ENCODE results near the gene ZBTB7A. TPM values are rescaled to one million over a fixed set of nuclear protein-coding genes. Genes with fewer than 3 reads are reported as not detected.
A peak's percentile ranks its signal among the peaks of the same experiment; 100 is the strongest.

ZBTB7A gene
- total RNA-seq, 1 experiment from 2014 or later: 27.9 TPM

- DNase-seq (ENCODE audit: low spot score) (no peak), ATAC-seq (no peak)
- no peaks in the 10 kb centered on the region for H3K9me3 Mint-ChIP-seq
- POLR2A ChIA-PET: no interaction called here
- peak overlapping the region; percentile 79 for H3K27ac Mint-ChIP-seq
- CTCF ChIA-PET: no interaction called here
- peaks cover 36% of the 10 kb centered on the region for H3K36me3 Mint-ChIP-seq
- no peak overlapping the region for H3K4me3 Mint-ChIP-seq
- no peaks in the 10 kb centered on the region for H3K27me3 Mint-ChIP-seq (ENCODE audit: low read depth)
- H3K4me1 Mint-ChIP-seq: peaks cover 6% of the 10 kb centered on the region; the same call in 1 of the 2 replicates
- TF ChIP-seq E2F1 (CRISPR knock-in tag; IDR thresholded peaks at IDR 0.05) (no peak), JUN (CRISPR knock-in tag; IDR thresholded peaks at IDR 0.05) (no peak), ZNF396 (CRISPR knock-in tag; IDR thresholded peaks at IDR 0.05; ENCODE audit: borderline replicate concordance) (no peak), ATF3 (CRISPR knock-in tag; conservative IDR thresholded peaks at IDR 0.05) (no peak), MYBL2 (CRISPR knock-in tag; IDR thresholded peaks at IDR 0.05) (no peak), IRF2 (CRISPR knock-in tag; IDR thresholded peaks at IDR 0.05; ENCODE audit: borderline replicate concordance, low read depth) (no peak), TCF7 (CRISPR knock-in tag; IDR thresholded peaks at IDR 0.05; ENCODE audit: low read depth) (no peak), USF1 (CRISPR knock-in tag; IDR thresholded peaks at IDR 0.05) (no peak), ATF2 (CRISPR knock-in tag; IDR thresholded peaks at IDR 0.05; ENCODE audit: borderline replicate concordance, low read depth) (no peak), SMAD3 (CRISPR knock-in tag; IDR thresholded peaks at IDR 0.05; ENCODE audit: borderline replicate concordance) (no peak), ETV6 (CRISPR knock-in tag; IDR thresholded peaks at IDR 0.05) (no peak), ZNF425 (CRISPR knock-in tag; conservative IDR thresholded peaks at IDR 0.05) (no peak), TEAD4 (CRISPR knock-in tag; IDR thresholded peaks at IDR 0.05) (no peak)
- TF ChIP-seq, protein P1, sequence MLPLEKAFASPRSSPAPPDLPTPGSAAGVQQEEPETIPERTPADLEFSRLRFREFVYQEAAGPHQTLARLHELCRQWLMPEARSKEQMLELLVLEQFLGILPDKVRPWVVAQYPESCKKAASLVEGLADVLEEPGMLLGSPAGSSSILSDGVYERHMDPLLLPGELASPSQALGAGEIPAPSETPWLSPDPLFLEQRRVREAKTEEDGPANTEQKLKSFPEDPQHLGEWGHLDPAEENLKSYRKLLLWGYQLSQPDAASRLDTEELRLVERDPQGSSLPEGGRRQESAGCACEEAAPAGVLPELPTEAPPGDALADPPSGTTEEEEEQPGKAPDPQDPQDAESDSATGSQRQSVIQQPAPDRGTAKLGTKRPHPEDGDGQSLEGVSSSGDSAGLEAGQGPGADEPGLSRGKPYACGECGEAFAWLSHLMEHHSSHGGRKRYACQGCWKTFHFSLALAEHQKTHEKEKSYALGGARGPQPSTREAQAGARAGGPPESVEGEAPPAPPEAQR (CRISPR knock-in tag; IDR thresholded peaks at IDR 0.05): no peak
- TF ChIP-seq, protein P2, sequence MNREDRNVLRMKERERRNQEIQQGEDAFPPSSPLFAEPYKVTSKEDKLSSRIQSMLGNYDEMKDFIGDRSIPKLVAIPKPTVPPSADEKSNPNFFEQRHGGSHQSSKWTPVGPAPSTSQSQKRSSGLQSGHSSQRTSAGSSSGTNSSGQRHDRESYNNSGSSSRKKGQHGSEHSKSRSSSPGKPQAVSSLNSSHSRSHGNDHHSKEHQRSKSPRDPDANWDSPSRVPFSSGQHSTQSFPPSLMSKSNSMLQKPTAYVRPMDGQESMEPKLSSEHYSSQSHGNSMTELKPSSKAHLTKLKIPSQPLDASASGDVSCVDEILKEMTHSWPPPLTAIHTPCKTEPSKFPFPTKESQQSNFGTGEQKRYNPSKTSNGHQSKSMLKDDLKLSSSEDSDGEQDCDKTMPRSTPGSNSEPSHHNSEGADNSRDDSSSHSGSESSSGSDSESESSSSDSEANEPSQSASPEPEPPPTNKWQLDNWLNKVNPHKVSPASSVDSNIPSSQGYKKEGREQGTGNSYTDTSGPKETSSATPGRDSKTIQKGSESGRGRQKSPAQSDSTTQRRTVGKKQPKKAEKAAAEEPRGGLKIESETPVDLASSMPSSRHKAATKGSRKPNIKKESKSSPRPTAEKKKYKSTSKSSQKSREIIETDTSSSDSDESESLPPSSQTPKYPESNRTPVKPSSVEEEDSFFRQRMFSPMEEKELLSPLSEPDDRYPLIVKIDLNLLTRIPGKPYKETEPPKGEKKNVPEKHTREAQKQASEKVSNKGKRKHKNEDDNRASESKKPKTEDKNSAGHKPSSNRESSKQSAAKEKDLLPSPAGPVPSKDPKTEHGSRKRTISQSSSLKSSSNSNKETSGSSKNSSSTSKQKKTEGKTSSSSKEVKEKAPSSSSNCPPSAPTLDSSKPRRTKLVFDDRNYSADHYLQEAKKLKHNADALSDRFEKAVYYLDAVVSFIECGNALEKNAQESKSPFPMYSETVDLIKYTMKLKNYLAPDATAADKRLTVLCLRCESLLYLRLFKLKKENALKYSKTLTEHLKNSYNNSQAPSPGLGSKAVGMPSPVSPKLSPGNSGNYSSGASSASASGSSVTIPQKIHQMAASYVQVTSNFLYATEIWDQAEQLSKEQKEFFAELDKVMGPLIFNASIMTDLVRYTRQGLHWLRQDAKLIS (CRISPR knock-in tag; IDR thresholded peaks at IDR 0.05; ENCODE audit: borderline replicate concordance): no peak
Observed at GRCh38 chr19:4052993-4053422, 13.7 kb downstream of the ZBTB7A start.
